Measurements from ENCODE around the gene TMEFF2. TPM values are rescaled to one million over a fixed set of nuclear protein-coding genes. Genes with fewer than 3 reads are reported as not detected.

TMEFF2 gene
- total RNA-seq, 4 donors from 2014 or later = 0.27 to 0.32 TPM; not detected in 2

GRCh38 chr2:192215096-192215877 is 20.6 kb upstream of the TMEFF2 start:
- TF ChIP-seq CTCF (IDR thresholded peaks at IDR 0.05) (no peak), EP300 (IDR thresholded peaks at IDR 0.05; ENCODE audit: low read depth) (no peak), POLR2AphosphoS5 (IDR thresholded peaks at IDR 0.05) (no peak), POLR2A (IDR thresholded peaks at IDR 0.05) (no peak)
- Histone ChIP-seq H3K4me1 (no peaks in the 10 kb centered on the region), H3K27me3 (no peaks in the 10 kb centered on the region), H3K4me3 (no peak overlapping the region), H3K9me3 (no peaks in the 10 kb centered on the region), H3K36me3 (no peaks in the 10 kb centered on the region), H3K27ac (no peak overlapping the region)
- intact Hi-C loops (cut with DNase I; ENCODE audit: low total_unique reads) (no loop called here), in situ Hi-C loops (cut with MboI; ENCODE audit: low pct_ligation_motif_present in 1 of 4, low pct_unique_long_range_greater_than_20kb in 1 of 4, low sequenced_read_pairs in 3 of 4) (no loop called here)
- DNase-seq = no peak

- intact Hi-C loops (cut with DNase I; ENCODE audit: low total_unique reads) = no loop called here
- H3K4me3 ChIP-seq = no peak overlapping the region
- H3K9me3 ChIP-seq = no peaks in the 10 kb centered on the region
- H3K36me3 ChIP-seq = no peaks in the 10 kb centered on the region
- no peak for DNase-seq
- H3K4me1 ChIP-seq = no peaks in the 10 kb centered on the region
- TF ChIP-seq POLR2A (IDR thresholded peaks at IDR 0.05) = no peak
- no peak for TF ChIP-seq CTCF (IDR thresholded peaks at IDR 0.05)
- no peak for TF ChIP-seq POLR2AphosphoS5 (IDR thresholded peaks at IDR 0.05)
- TF ChIP-seq EP300 (IDR thresholded peaks at IDR 0.05; ENCODE audit: low read depth) = no peak
- in situ Hi-C loops (cut with MboI; ENCODE audit: low pct_ligation_motif_present in 1 of 4, low pct_unique_long_range_greater_than_20kb in 1 of 4, low sequenced_read_pairs in 3 of 4) = no loop called here
- no peak overlapping the region for H3K27ac ChIP-seq
- no peaks in the 10 kb centered on the region for H3K27me3 ChIP-seq
These were observed 14.1 kb upstream of the TMEFF2 start for GRCh38 chr2:192208848-192209247.

GRCh38 chr2:192206399-192206798 is 11.7 kb upstream of the TMEFF2 start:
- in situ Hi-C loops (cut with MboI; ENCODE audit: low pct_ligation_motif_present in 1 of 4, low pct_unique_long_range_greater_than_20kb in 1 of 4, low sequenced_read_pairs in 3 of 4) = no loop called here
- H3K27ac ChIP-seq = no peak overlapping the region
- H3K36me3 ChIP-seq = no peaks in the 10 kb centered on the region
- H3K4me3 ChIP-seq = no peak overlapping the region
- TF ChIP-seq EP300 (IDR thresholded peaks at IDR 0.05; ENCODE audit: low read depth) (no peak), CTCF (IDR thresholded peaks at IDR 0.05) (no peak), POLR2AphosphoS5 (IDR thresholded peaks at IDR 0.05) (no peak), POLR2A (IDR thresholded peaks at IDR 0.05) (no peak)
- H3K27me3 ChIP-seq = no peaks in the 10 kb centered on the region
- intact Hi-C loops (cut with DNase I; ENCODE audit: low total_unique reads) = no loop called here
- no peaks in the 10 kb centered on the region for H3K9me3 ChIP-seq
- 82 to 84% methylated on average over 8 to 9 of the region's 9 CpGs for WGBS, 2 donors (ENCODE audit: low coverage in 1 of 2)
- no peak for DNase-seq
- H3K4me1 ChIP-seq = no peaks in the 10 kb centered on the region

- no peak for DNase-seq
- H3K4me3 ChIP-seq = no peak overlapping the region
- in situ Hi-C loops (cut with MboI; ENCODE audit: low pct_ligation_motif_present in 1 of 4, low pct_unique_long_range_greater_than_20kb in 1 of 4, low sequenced_read_pairs in 3 of 4) = no loop called here
- intact Hi-C loops (cut with DNase I; ENCODE audit: low total_unique reads) = no loop called here
- TF ChIP-seq POLR2AphosphoS5 (IDR thresholded peaks at IDR 0.05) (no peak), EP300 (IDR thresholded peaks at IDR 0.05; ENCODE audit: low read depth) (no peak), CTCF (IDR thresholded peaks at IDR 0.05) (no peak), POLR2A (IDR thresholded peaks at IDR 0.05) (no peak)
- H3K27me3 ChIP-seq = peaks cover 20% of the 10 kb centered on the region
- no peaks in the 10 kb centered on the region for H3K4me1 ChIP-seq
- no peak overlapping the region for H3K27ac ChIP-seq
- H3K36me3 ChIP-seq = no peaks in the 10 kb centered on the region
- H3K9me3 ChIP-seq = no peaks in the 10 kb centered on the region
- whole genome bisulfite sequencing, 2 donors (ENCODE audit: low coverage in 1 of 2) = 79 to 100% methylated on average over 1 of the region's 1 CpG
These were observed 9.1 kb upstream of the TMEFF2 start for GRCh38 chr2:192203876-192204275.
